ENCODE measurements around the gene GPR108.
A peak's percentile ranks its signal among the peaks of the same experiment; 100 is the strongest.
"Not testable (repeated sequence)": the region's sequence is repeated elsewhere in the genome, so short reads cannot be mapped to it uniquely, and the experiment has no call there.

The GPR108 gene

GRCh38 chr19:6774821-6775707 is 37.7 kb upstream of the GPR108 start:
- ChIA-PET POLR2A (interaction anchor here (0.6 kb wide), 1 partner anchor 67 kb away, joined by 3 read pairs; no protein-coding TSS in a partner anchor), CTCF (no interaction called here)
- no peak for DNase-seq (ENCODE audit: extremely low spot score)
- TF ChIP-seq L3MBTL2 (conservative IDR thresholded peaks at IDR 0.05), result no peak
- no peak for TF ChIP-seq NFRKB (IDR thresholded peaks at IDR 0.05)
- TF ChIP-seq FOXA1 (IDR thresholded peaks at IDR 0.05), result no peak
- TF ChIP-seq TARDBP (IDR thresholded peaks at IDR 0.05), result no peak
- TF ChIP-seq SUZ12 (IDR thresholded peaks at IDR 0.05), result no peak
- no peak for TF ChIP-seq SP1 (IDR thresholded peaks at IDR 0.05)
- no peak for TF ChIP-seq FOXK2 (IDR thresholded peaks at IDR 0.05)
- TF ChIP-seq ELF4 (IDR thresholded peaks at IDR 0.05), result no peak
- TF ChIP-seq CTBP1 (IDR thresholded peaks at IDR 0.05; ENCODE audit: borderline replicate concordance), result no peak
- TF ChIP-seq BHLHE40 (IDR thresholded peaks at IDR 0.05; ENCODE audit: borderline replicate concordance), result no peak
- TF ChIP-seq PKNOX1 (IDR thresholded peaks at IDR 0.05), result no peak
- TF ChIP-seq FOXM1 (IDR thresholded peaks at IDR 0.05; ENCODE audit: borderline replicate concordance), result no peak
- no peak for TF ChIP-seq HDGF (IDR thresholded peaks at IDR 0.05; ENCODE audit: borderline replicate concordance)
- no peak for TF ChIP-seq LEF1 (IDR thresholded peaks at IDR 0.05; ENCODE audit: borderline replicate concordance)

GRCh38 chr19:6773323-6773931 is 36.0 kb upstream of the GPR108 start:
- ChIA-PET POLR2A (no interaction called here), CTCF (interaction anchor here (0.9 kb wide), 1 partner anchor 36 kb away, joined by 3 read pairs; the partner anchor contains the start of gene GPR108)
- no peak for DNase-seq (ENCODE audit: extremely low spot score)
- TF ChIP-seq FOXA1 (IDR thresholded peaks at IDR 0.05) (no peak), FOXM1 (IDR thresholded peaks at IDR 0.05; ENCODE audit: borderline replicate concordance) (no peak), BHLHE40 (IDR thresholded peaks at IDR 0.05; ENCODE audit: borderline replicate concordance) (no peak), L3MBTL2 (conservative IDR thresholded peaks at IDR 0.05) (no peak), CTBP1 (IDR thresholded peaks at IDR 0.05; ENCODE audit: borderline replicate concordance) (no peak), SUZ12 (IDR thresholded peaks at IDR 0.05) (no peak), ZNF384 (IDR thresholded peaks at IDR 0.05) (no peak)

- ChIA-PET CTCF (interaction anchor here (0.9 kb wide), 1 partner anchor 35 kb away, joined by 3 read pairs; the partner anchor contains the start of gene GPR108), POLR2A (no interaction called here)
- DNase-seq (ENCODE audit: extremely low spot score), result no peak
- no peak for TF ChIP-seq CTBP1 (IDR thresholded peaks at IDR 0.05; ENCODE audit: borderline replicate concordance)
- TF ChIP-seq ELF4 (IDR thresholded peaks at IDR 0.05), result no peak
- TF ChIP-seq SUZ12 (IDR thresholded peaks at IDR 0.05), result no peak
- no peak for TF ChIP-seq FOXM1 (IDR thresholded peaks at IDR 0.05; ENCODE audit: borderline replicate concordance)
- no peak for TF ChIP-seq ARNT (IDR thresholded peaks at IDR 0.05)
- no peak for TF ChIP-seq LEF1 (IDR thresholded peaks at IDR 0.05; ENCODE audit: borderline replicate concordance)
These were observed 35.5 kb upstream of the GPR108 start for GRCh38 chr19:6772866-6773322.

GRCh38 chr19:6772028-6772865 is 34.9 kb upstream of the GPR108 start, which contains the start of gene VAV1:
Gene VAV1, plus strand, starts transcription at chr19:6772708. Its CDS starts 100 bp downstream, at chr19:6772808.
- POLR2A ChIA-PET, result no interaction called here
- CTCF ChIA-PET, result no interaction called here
- no peak for DNase-seq (ENCODE audit: extremely low spot score)
- TF ChIP-seq L3MBTL2 (conservative IDR thresholded peaks at IDR 0.05), result no peak
- no peak for TF ChIP-seq ARNT (IDR thresholded peaks at IDR 0.05)
- no peak for TF ChIP-seq BHLHE40 (IDR thresholded peaks at IDR 0.05; ENCODE audit: borderline replicate concordance)
- TF ChIP-seq ZNF384 (IDR thresholded peaks at IDR 0.05), result no peak
- TF ChIP-seq CTBP1 (IDR thresholded peaks at IDR 0.05; ENCODE audit: borderline replicate concordance), result no peak

- POLR2A ChIA-PET; DNase-seq (ENCODE audit: extremely low spot score); CTCF ChIA-PET: not testable (repeated sequence)
These were observed 34.3 kb upstream of the GPR108 start for GRCh38 chr19:6771648-6772027.

GRCh38 chr19:6769006-6769619 is 31.7 kb upstream of the GPR108 start:
- ChIA-PET POLR2A (interaction anchor here (1.9 kb wide), 1 partner anchor 31 kb away, joined by 8 read pairs; the partner anchor contains the start of gene GPR108), CTCF (interaction anchor here (0.9 to 1.7 kb wide), 2 partner anchors 10 to 31 kb away, joined by 3 to 5 read pairs; no protein-coding TSS in a partner anchor)
- peak; percentile 52 for DNase-seq (ENCODE audit: extremely low spot score)
- no peak for TF ChIP-seq LEF1 (IDR thresholded peaks at IDR 0.05; ENCODE audit: borderline replicate concordance)
- no peak for TF ChIP-seq BHLHE40 (IDR thresholded peaks at IDR 0.05; ENCODE audit: borderline replicate concordance)
- no peak for TF ChIP-seq ARNT (IDR thresholded peaks at IDR 0.05)
- TF ChIP-seq ELF4 (IDR thresholded peaks at IDR 0.05), result no peak
- no peak for TF ChIP-seq PKNOX1 (IDR thresholded peaks at IDR 0.05)
- no peak for TF ChIP-seq FOXK2 (IDR thresholded peaks at IDR 0.05)
- TF ChIP-seq SUZ12 (IDR thresholded peaks at IDR 0.05), result no peak
- no peak for TF ChIP-seq FOXM1 (IDR thresholded peaks at IDR 0.05; ENCODE audit: borderline replicate concordance)
- no peak for TF ChIP-seq L3MBTL2 (conservative IDR thresholded peaks at IDR 0.05)
- TF ChIP-seq HDGF (IDR thresholded peaks at IDR 0.05; ENCODE audit: borderline replicate concordance), result no peak
- no peak for TF ChIP-seq CTBP1 (IDR thresholded peaks at IDR 0.05; ENCODE audit: borderline replicate concordance)
